GM12878 (cell line): ENCODE results near the gene RBMS1. TPM values are rescaled to one million over a fixed set of nuclear protein-coding genes. Genes with fewer than 3 reads are reported as not detected.
A peak's percentile ranks its signal among the peaks of the same experiment; 100 is the strongest.

Experiments
- ATAC-seq: fragments of 200-7000 bp; cut with Tn5 transposase; 3 replicates; pipeline ENCODE4 v1.9.1; 2020; ENCODE audit warnings: mild to moderate bottlenecking, moderate library complexity
- BruUV-seq: library from RNA; stranded (reverse); fragments of 400-500 nt; replicated peaks from 2 replicates; lab custom pipeline; 2021; lab: Mats Ljungman, UMichigan
- CTCF ChIA-PET: fragments of 300-600 bp; sonication (Branson Sonifier 250); formaldehyde crosslinking; extraction: SDS; loops from one replicate; lab custom pipeline; 2021; ENCODE audit warnings: inconsistent platforms; lab: Yijun Ruan, JAX
- POLR2A ChIA-PET: fragments of 350-600 bp; formaldehyde crosslinking; extraction: SDS; loops from one replicate; lab custom pipeline; 2021; ENCODE audit warnings: inconsistent platforms; lab: Charles Lee
- RAD21 ChIA-PET: fragments of 300-600 bp; sonication (Branson Sonifier 250); formaldehyde crosslinking; loops from one replicate; lab custom pipeline; 2023; ENCODE audit warnings: antibody characterized with exemption; ENCODE audit not compliant: unreplicated experiment; lab: Charles Lee
- SMC1A ChIA-PET: fragments of 300-600 bp; sonication (Branson Sonifier 250); formaldehyde crosslinking; loops from one replicate; lab custom pipeline; 2023; ENCODE audit not compliant: unreplicated experiment, uncharacterized antibody; lab: Charles Lee
- DNase-seq: peaks from one replicate; pipeline ENCODE4 v3.0.0-alpha.2; 2011; ENCODE audit warnings: low read depth, low spot score
- FAIRE-seq: peaks from 3 replicates; lab custom pipeline; 2011; peaks lifted over from hg19 to GRCh38; lab: Jason Lieb, UNC
- H2AFZ ChIP-seq: 2 replicates; pipeline ENCODE4 v1.6.0; 2011; ENCODE audit warnings: low read depth, low read length, control low read depth; ENCODE audit not compliant: control insufficient read depth
- H3K27ac ChIP-seq: 2 replicates; pipeline ENCODE4 v1.5.1; 2011; ENCODE audit warnings: control low read depth; ENCODE audit not compliant: control insufficient read depth, insufficient read depth
- H3K27me3 ChIP-seq, 2 experiments: replicated peaks in 1 of 2; 2 replicates each; pipeline versions ENCODE4 v1.6.0 to v1.6.1; 2011; ENCODE audit warnings: low read length in 1 of 2; ENCODE audit not compliant: control insufficient read depth in 2 of 2, insufficient read depth in 2 of 2
- H3K36me3 ChIP-seq, 2 experiments: 2 replicates each; pipeline ENCODE4 v1.5.1; 2011; ENCODE audit warnings: low read length in 1 of 2; ENCODE audit not compliant: control insufficient read depth in 2 of 2, insufficient read depth in 2 of 2
- H3K4me1 ChIP-seq: 2 replicates; pipeline ENCODE4 v1.6.1; 2011; ENCODE audit warnings: mild to moderate bottlenecking, low read length, moderate library complexity, mixed read lengths; ENCODE audit not compliant: control insufficient read depth, insufficient read depth
- H3K4me2 ChIP-seq: 2 replicates; pipeline ENCODE4 v1.6.0; 2011; ENCODE audit warnings: control low read depth; ENCODE audit not compliant: control insufficient read depth, insufficient read depth
- H3K4me3 ChIP-seq: fragments of 200-600 bp; sonication (generic); 2 replicates; pipeline ENCODE4 v1.5.1; 2016
- H3K79me2 ChIP-seq: 2 replicates; pipeline ENCODE4 v1.6.0; 2011; ENCODE audit warnings: low read length; ENCODE audit not compliant: control insufficient read depth, insufficient read depth
- H3K9ac ChIP-seq: 2 replicates; pipeline ENCODE4 v1.8.0; 2011; ENCODE audit warnings: low read length, control low read depth, mixed read lengths; ENCODE audit not compliant: control insufficient read depth, insufficient read depth
- H3K9me3 ChIP-seq: replicated peaks from 3 replicates; pipeline ENCODE4 v1.5.1; 2011; ENCODE audit warnings: mild to moderate bottlenecking, low read length; ENCODE audit not compliant: control insufficient read depth, insufficient read depth
- H4K20me1 ChIP-seq: 2 replicates; pipeline ENCODE4 v1.6.0; 2011; ENCODE audit not compliant: control insufficient read depth, insufficient read depth
- ATF3 ChIP-seq: IDR thresholded peaks from 2 replicates; pipeline ENCODE4 v1.6.1; 2011; ENCODE audit warnings: low read depth, mild to moderate bottlenecking, low read length, moderate library complexity, borderline replicate concordance; ENCODE audit errors: extremely low read depth
- CTCF ChIP-seq, 3 experiments: IDR thresholded peaks in 2 of 3; conservative IDR thresholded peaks in 1 of 3; 2 replicates each; pipeline ENCODE4 v1.5.1; 2011; ENCODE audit warnings: low read depth in 3 of 3, low read length in 3 of 3, mild to moderate bottlenecking in 3 of 3, control low read depth in 2 of 3, moderate library complexity in 2 of 3, inconsistent platforms in 1 of 3, mixed read lengths in 1 of 3; ENCODE audit not compliant: control insufficient read depth in 2 of 3, insufficient read depth in 1 of 3; ENCODE audit errors: extremely low read depth in 1 of 3
- HCFC1 ChIP-seq: fragments of 150-350 bp; IDR thresholded peaks from 2 replicates; pipeline ENCODE4 v1.6.1; 2014; ENCODE audit warnings: low read length
- IKZF1 ChIP-seq: fragments of 450-650 bp; conservative IDR thresholded peaks from 2 replicates; pipeline ENCODE4 v1.6.1; 2017; ENCODE audit warnings: antibody characterized with exemption, mild to moderate bottlenecking
- IKZF2 ChIP-seq, 2 experiments: fragments of 450-650 bp; IDR thresholded peaks; 2 replicates each; pipeline ENCODE4 v1.6.1; 2017; ENCODE audit warnings: mild to moderate bottlenecking in 2 of 2, moderate library complexity in 2 of 2
- JUNB ChIP-seq: IDR thresholded peaks from 2 replicates; pipeline ENCODE4 v1.6.1; 2016; ENCODE audit warnings: antibody characterized with exemption, mild to moderate bottlenecking
- KDM1A ChIP-seq: fragments of 200-600 bp; sonication (generic); IDR thresholded peaks from 2 replicates; pipeline ENCODE4 v1.6.1; 2016; ENCODE audit warnings: borderline replicate concordance
- MYB ChIP-seq: fragments of 150-350 bp; IDR thresholded peaks from 2 replicates; pipeline ENCODE4 v1.6.1; 2014; ENCODE audit warnings: mild to moderate bottlenecking, low read depth, low read length, borderline replicate concordance
- NFYB ChIP-seq: IDR thresholded peaks from 2 replicates; pipeline ENCODE4 v1.6.1; 2011; ENCODE audit warnings: low read depth, mild to moderate bottlenecking, low read length, improper control_type of control experiment, moderate library complexity; ENCODE audit not compliant: insufficient read depth
- RBBP5 ChIP-seq: fragments of 200-600 bp; sonication (generic); conservative IDR thresholded peaks from 2 replicates; pipeline ENCODE4 v1.6.1; 2016
- SPI1 ChIP-seq: IDR thresholded peaks from 2 replicates; pipeline ENCODE4 v1.6.1; 2011; ENCODE audit warnings: low read depth, mild to moderate bottlenecking, low read length, moderate library complexity, borderline replicate concordance; ENCODE audit not compliant: insufficient read depth
- YY1 ChIP-seq: IDR thresholded peaks from 2 replicates; pipeline ENCODE4 v1.6.1; 2011; ENCODE audit warnings: low read depth, mild to moderate bottlenecking, low read length
- ZBTB11 ChIP-seq: fragments of 450-650 bp; formaldehyde crosslinking; IDR thresholded peaks from 2 replicates; pipeline ENCODE4 v1.5.0; 2022; ENCODE audit warnings: mild to moderate bottlenecking, missing genetic modification characterization
- WGBS: methylation state at CpG from one replicate; pipeline ENCODE4 v1.1.6; 2016; ENCODE audit warnings: low lambda C conversion rate; ENCODE audit not compliant: insufficient replicate concordance, insufficient coverage; ENCODE audit errors: missing lambda C conversion rate; 5-methylcytosine and 5-hydroxymethylcytosine counted together
- in situ Hi-C: fragments of 300-500 bp; cut with MboI; formaldehyde crosslinking; loops from 9 replicates; pipeline ENCODE4 v1.14.3; 2018; ENCODE audit warnings: mixed read lengths
- intact Hi-C: fragments of 100-400 bp; cut with micrococcal nuclease; formaldehyde crosslinking; loops from one replicate; pipeline ENCODE4 v1.14.2; 2022; ENCODE audit not compliant: unreplicated experiment
- polyA plus RNA-seq, 11 experiments: library from polyadenylated mRNA; depleted of rRNA in 4 of 11; unstranded in 6 of 11; stranded (reverse) in 5 of 11; fragments of >200 nt; fragmentation: Nextera tagmentation in 4 of 11; fragmentation: Illumina TruSeq in 1 of 11; extraction: Ambion mirVana in 4 of 11; extraction: Trizol in 1 of 11; gene quantifications; 1 replicate in 1 of 11; 2 replicates in 10 of 11; pipeline versions ENCODE4 v1.2.1 to v1.2.3, GENCODE V29; 2011 to 2016; ENCODE audit warnings: inconsistent platforms in 2 of 11, missing spikeins in 2 of 11, low read depth in 1 of 11
- total RNA-seq, 4 experiments: library from RNA; depleted of rRNA in 3 of 4; stranded (reverse); fragments of >200 nt in 3 of 4; fragmentation: Illumina TruSeq in 1 of 4; extraction: Trizol in 1 of 4; gene quantifications; 2 replicates each; pipeline versions ENCODE4 v1.2.1 to v1.2.3, GENCODE V29; 2013 to 2021

Gene RBMS1
- total and polyA plus RNA-seq, 10 of the 15 experiments (the other 5 are each of a cell fraction or from before 2014, with no cell fraction given): 0.04 to 0.31 (median 0.17) TPM; not detected in 1

- H3K9me3 ChIP-seq: no peaks in the 10 kb centered on the region
- H3K79me2 ChIP-seq: no peaks in the 10 kb centered on the region
- BruUV-seq: no TSS peak
- H3K9ac ChIP-seq: no peak overlapping the region
- H3K27ac ChIP-seq: no peak overlapping the region
- ChIA-PET CTCF (interaction anchor here (1.2 kb wide), 1 partner anchor 9 kb away, joined by 4 read pairs; no protein-coding TSS in a partner anchor), POLR2A (no interaction called here), RAD21 (no interaction called here), SMC1A (no interaction called here)
- H3K4me1 ChIP-seq: no peaks in the 10 kb centered on the region
- ATAC-seq (peak; percentile 63), FAIRE-seq (no peak), DNase-seq (no peak)
- no peaks in the 10 kb centered on the region for H3K36me3 ChIP-seq
- no peak overlapping the region for H3K4me3 ChIP-seq
- H2AFZ ChIP-seq: no peak overlapping the region
- TF ChIP-seq MYB (no peak), YY1 (no peak), JUNB (peak; percentile 36), CTCF (IDR thresholded peaks at IDR 0.05 in 2 of 3, conservative IDR thresholded peaks at IDR 0.05 in 1 of 3; ENCODE audit: control insufficient read depth in 2 of 3, extremely low read depth in 1 of 3, insufficient read depth in 1 of 3, low read depth in 3 of 3, low read length in 3 of 3) (no peak), HCFC1 (no peak), IKZF2 (IDR thresholded peaks at IDR 0.05) (no peak), KDM1A (no peak), ATF3 (no peak), ZBTB11 (CRISPR knock-in tag) (no peak), IKZF1 (0 out of 2 replicates have a peak, but pooled peaks have one; percentile 15), RBBP5 (no peak), NFYB (no peak), SPI1 (peak; percentile 22; the same call in 1 of the 2 replicates)
- H3K27me3 ChIP-seq: no peaks in the 10 kb centered on the region; a peak in 2 of 4 replicates
- intact Hi-C loops: no loop called here
- H3K4me2 ChIP-seq: no peak overlapping the region
- 31% methylated on average over 5 of the region's 5 CpGs for WGBS
- H4K20me1 ChIP-seq: no peaks in the 10 kb centered on the region
- in situ Hi-C loops: no loop called here
Measured at GRCh38 chr2:160294339-160294803, 199.2 kb downstream of the RBMS1 start.
